H1 (cell line): ENCODE measurements around the gene RAB25. TPM values are rescaled to one million over a fixed set of nuclear protein-coding genes. Genes with fewer than 3 reads are reported as not detected.

Experiments
- CTCF ChIA-PET: fragments of 300-600 bp; sonication (Branson Sonifier 250); formaldehyde crosslinking; loops from one replicate; lab custom pipeline; 2021; ENCODE audit not compliant: partially characterized antibody; lab: Charles Lee
- POLR2A ChIA-PET: fragments of 300-600 bp; sonication (Branson Sonifier 250); formaldehyde crosslinking; loops from one replicate; lab custom pipeline; 2021; ENCODE audit warnings: inconsistent platforms; ENCODE audit not compliant: partially characterized antibody; lab: Charles Lee
- DNase-seq, 2 experiments: peaks; one replicate each; pipeline versions ENCODE4 v3.0.0 to v3.0.0-alpha.2; 2010 to 2022; ENCODE audit warnings: low spot score in 2 of 2, low read depth in 1 of 2, mixed read lengths in 1 of 2
- FAIRE-seq: peaks from 2 replicates; lab custom pipeline; 2011; peaks lifted over from hg19 to GRCh38; lab: Jason Lieb, UNC
- H2AFZ ChIP-seq: 2 replicates; pipeline ENCODE4 v1.8.1; 2012; ENCODE audit warnings: low read length, inconsistent platforms
- H2AK5ac ChIP-seq: 2 replicates; pipeline ENCODE4 v1.6.1; 2013; ENCODE audit warnings: low read depth, low read length
- H2BK120ac ChIP-seq: replicated peaks from 2 replicates; pipeline ENCODE3; 2013; ENCODE audit warnings: low read depth, low read length, inconsistent platforms
- H2BK12ac ChIP-seq: 2 replicates; pipeline ENCODE4 v1.6.1; 2013; ENCODE audit warnings: low read depth, low read length
- H2BK15ac ChIP-seq: 2 replicates; pipeline ENCODE4 v1.6.1; 2013; ENCODE audit warnings: low read length
- H2BK20ac ChIP-seq: 2 replicates; pipeline ENCODE4 v1.6.1; 2013; ENCODE audit warnings: low read length
- H2BK5ac ChIP-seq: 2 replicates; pipeline ENCODE4 v1.6.1; 2013; ENCODE audit warnings: low read depth, low read length
- H3K14ac ChIP-seq: 2 replicates; pipeline ENCODE4 v1.6.1; 2013; ENCODE audit warnings: inconsistent platforms; ENCODE audit not compliant: insufficient read length
- H3K18ac ChIP-seq: 2 replicates; pipeline ENCODE4 v1.6.1; 2013; ENCODE audit warnings: low read length; ENCODE audit errors: extremely low read depth
- H3K23ac ChIP-seq: 2 replicates; pipeline ENCODE4 v1.6.1; 2013; ENCODE audit warnings: inconsistent platforms; ENCODE audit not compliant: insufficient read length
- H3K23me2 ChIP-seq: 2 replicates; pipeline ENCODE4 v1.6.1; 2013; ENCODE audit warnings: low read depth, low read length
- H3K27ac ChIP-seq: 2 replicates; pipeline ENCODE4 v1.6.1; 2011; ENCODE audit warnings: low read depth, low read length, inconsistent platforms
- H3K27me3 ChIP-seq, 4 experiments: replicated peaks in 1 of 4; 1 replicate in 1 of 4; 2 replicates in 3 of 4; pipeline versions ENCODE4 v1.6.1 to v1.8.1; 2011 to 2013; ENCODE audit warnings: low read length in 3 of 4, mild to moderate bottlenecking in 3 of 4, inconsistent platforms in 2 of 4, mixed read lengths in 2 of 4, moderate library complexity in 1 of 4; ENCODE audit not compliant: control insufficient read depth in 3 of 4, insufficient read depth in 3 of 4; ENCODE audit errors: extremely low read depth in 1 of 4
- H3K36me3 ChIP-seq, 4 experiments: 2 replicates each; pipeline versions ENCODE4 v1.6.1 to v1.8.1; 2011 to 2013; ENCODE audit warnings: mild to moderate bottlenecking in 4 of 4, low read length in 3 of 4, moderate library complexity in 2 of 4, control low read depth in 1 of 4, inconsistent platforms in 1 of 4; ENCODE audit not compliant: insufficient read depth in 4 of 4, control insufficient read depth in 2 of 4
- H3K4ac ChIP-seq: replicated peaks from 2 replicates; pipeline ENCODE3; 2013; ENCODE audit warnings: low read length, low read depth, mixed read lengths, inconsistent platforms; ENCODE audit not compliant: insufficient read length
- H3K4me1 ChIP-seq, 4 experiments: replicated peaks in 1 of 4; 1 replicate in 1 of 4; 2 replicates in 3 of 4; pipeline versions ENCODE4 v1.6.1 to v1.8.1; 2011 to 2013; ENCODE audit warnings: low read length in 3 of 4, inconsistent platforms in 2 of 4, mixed read lengths in 1 of 4; ENCODE audit not compliant: insufficient read depth in 4 of 4, control insufficient read depth in 3 of 4
- H3K4me2 ChIP-seq, 2 experiments: 2 replicates each; pipeline versions ENCODE4 v1.6.1 to v1.8.1; 2011 to 2013; ENCODE audit warnings: low read depth in 2 of 2, low read length in 2 of 2, control low read depth in 1 of 2, inconsistent platforms in 1 of 2, mild to moderate bottlenecking in 1 of 2; ENCODE audit not compliant: insufficient read depth in 1 of 2
- H3K4me3 ChIP-seq, 4 experiments: fragments of 200-600, 300-600 bp in 1 of 4; sonication (generic), shearing (Covaris generic), sonication (Bioruptor Twin) in 1 of 4; 2 replicates each; pipeline versions ENCODE4 v1.5.1 to v1.8.1; 2011 to 2016; ENCODE audit warnings: low read length in 4 of 4, low read depth in 3 of 4, control low read depth in 2 of 4, inconsistent platforms in 2 of 4, mild to moderate bottlenecking in 2 of 4, mixed read lengths in 1 of 4, moderate library complexity in 1 of 4; ENCODE audit not compliant: insufficient read depth in 2 of 4; ENCODE audit errors: extremely low read depth in 1 of 4
- H3K56ac ChIP-seq: replicated peaks from 2 replicates; pipeline ENCODE3; 2013; ENCODE audit warnings: low read depth, mild to moderate bottlenecking, mixed read lengths, low read length, inconsistent platforms; ENCODE audit not compliant: insufficient read length
- H3K79me1 ChIP-seq: 2 replicates; pipeline ENCODE4 v1.6.1; 2013; ENCODE audit warnings: low read depth, low read length, control low read depth
- H3K79me2 ChIP-seq, 2 experiments: 2 replicates each; pipeline versions ENCODE4 v1.6.1 to v1.8.1; 2012 to 2013; ENCODE audit warnings: low read length in 2 of 2, mild to moderate bottlenecking in 2 of 2, inconsistent platforms in 1 of 2; ENCODE audit not compliant: insufficient read depth in 2 of 2, control insufficient read depth in 1 of 2
- H3K9ac ChIP-seq, 4 experiments: replicated peaks in 1 of 4; 1 replicate in 1 of 4; 2 replicates in 3 of 4; pipeline versions ENCODE4 v1.6.1 to v1.8.1; 2011 to 2013; ENCODE audit warnings: low read depth in 3 of 4, low read length in 3 of 4, control low read depth in 2 of 4, mild to moderate bottlenecking in 2 of 4, moderate library complexity in 2 of 4, inconsistent platforms in 1 of 4; ENCODE audit errors: extremely low read depth in 1 of 4
- H3K9me3 ChIP-seq, 2 experiments: 2 replicates each; pipeline versions ENCODE4 v1.6.1 to v1.8.1; 2012 to 2013; ENCODE audit warnings: mild to moderate bottlenecking in 2 of 2, moderate library complexity in 2 of 2, control low read depth in 1 of 2, inconsistent platforms in 1 of 2, low read depth in 1 of 2, low read length in 1 of 2, mixed read lengths in 1 of 2; ENCODE audit not compliant: insufficient read depth in 2 of 2
- H4K20me1 ChIP-seq, 2 experiments: replicated peaks in 1 of 2; 2 replicates each; pipeline versions ENCODE3 to v1.8.1; 2011 to 2013; ENCODE audit warnings: inconsistent platforms in 2 of 2, low read length in 2 of 2, mild to moderate bottlenecking in 1 of 2; ENCODE audit not compliant: insufficient read depth in 2 of 2, control insufficient read depth in 1 of 2
- H4K5ac ChIP-seq: 2 replicates; pipeline ENCODE4 v1.6.1; 2013; ENCODE audit warnings: low read length, low read depth, mixed read lengths, inconsistent platforms; ENCODE audit not compliant: insufficient read length
- H4K8ac ChIP-seq: 2 replicates; pipeline ENCODE4 v1.8.0; 2013; ENCODE audit warnings: mild to moderate bottlenecking, moderate library complexity, low read length, inconsistent platforms; ENCODE audit not compliant: insufficient read depth; ENCODE audit errors: extremely low read depth
- H4K91ac ChIP-seq: replicated peaks from 2 replicates; pipeline ENCODE3; 2013; ENCODE audit warnings: low read length, mixed read lengths, inconsistent platforms; ENCODE audit not compliant: insufficient read length
- CTCF ChIP-seq, 3 experiments: IDR thresholded peaks; 1 replicate in 2 of 3; 2 replicates in 1 of 3; pipeline versions ENCODE4 v1.5.1 to v1.6.1; 2011; ENCODE audit warnings: low read length in 3 of 3, mild to moderate bottlenecking in 3 of 3, inconsistent platforms in 2 of 3, low read depth in 1 of 3, moderate library complexity in 1 of 3; ENCODE audit not compliant: insufficient read depth in 1 of 3; ENCODE audit errors: control extremely low read depth in 1 of 3
- EGR1 ChIP-seq: IDR thresholded peaks from 2 replicates; pipeline ENCODE4 v1.6.1; 2011; ENCODE audit warnings: low read depth, low read length, borderline replicate concordance
- MAFK ChIP-seq: IDR thresholded peaks from 2 replicates; pipeline ENCODE4 v1.6.1; 2012; ENCODE audit warnings: low read depth, mild to moderate bottlenecking, improper control_type of control experiment, low read length
- MAX ChIP-seq: IDR thresholded peaks from 2 replicates; pipeline ENCODE4 v1.6.1; 2012; ENCODE audit warnings: inconsistent platforms
- RAD21 ChIP-seq, 2 experiments: IDR thresholded peaks in 1 of 2; conservative IDR thresholded peaks in 1 of 2; 2 replicates each; pipeline ENCODE4 v1.6.1; 2011; ENCODE audit warnings: low read depth in 2 of 2, low read length in 2 of 2, improper control_type of control experiment in 1 of 2, inconsistent platforms in 1 of 2, mild to moderate bottlenecking in 1 of 2, moderate library complexity in 1 of 2
- SAP30 ChIP-seq: fragments of 300-600 bp; sonication (generic); IDR thresholded peaks from 2 replicates; pipeline ENCODE4 v1.7.1; 2012; ENCODE audit warnings: low read length, moderate library complexity, mild to moderate bottlenecking, inconsistent platforms; ENCODE audit not compliant: insufficient read depth, insufficient replicate concordance
- SIX5 ChIP-seq: IDR thresholded peaks from 2 replicates; pipeline ENCODE4 v1.6.1; 2011; ENCODE audit warnings: mild to moderate bottlenecking, low read depth, low read length
- SP1 ChIP-seq: IDR thresholded peaks from 2 replicates; pipeline ENCODE4 v1.6.1; 2011; ENCODE audit warnings: low read depth, low read length
- TCF12 ChIP-seq: IDR thresholded peaks from 2 replicates; pipeline ENCODE4 v1.6.1; 2011; ENCODE audit warnings: low read depth, mild to moderate bottlenecking, low read length
- WGBS, 2 experiments: shearing (Covaris generic) in 1 of 2; methylation state at CpG; one replicate each; pipeline versions ENCODE4 v1.1.6 to v1.1.7; 2013 to 2015; ENCODE audit warnings: low lambda C conversion rate in 2 of 2, mixed read lengths in 2 of 2, inconsistent platforms in 1 of 2, low coverage in 1 of 2, missing lambda C conversion rate in 1 of 2; ENCODE audit not compliant: insufficient replicate concordance in 2 of 2, insufficient coverage in 1 of 2, insufficient read length in 1 of 2; ENCODE audit errors: extremely low coverage in 1 of 2, missing lambda C conversion rate in 1 of 2; 5-methylcytosine and 5-hydroxymethylcytosine counted together
- polyA plus RNA-seq, 7 experiments: library from polyadenylated mRNA; depleted of rRNA in 3 of 7; stranded (reverse) in 5 of 7; unstranded in 2 of 7; fragments of >200 nt in 5 of 7; fragments of 200-250 nt in 2 of 7; gene quantifications; 1 replicate in 5 of 7; 2 replicates in 1 of 7; 4 replicates in 1 of 7; pipeline versions ENCODE4 v1.2.1 to v1.2.3, GENCODE V29; 2011 to 2013; ENCODE audit warnings: missing spikeins in 2 of 7, mixed read lengths in 2 of 7
- total RNA-seq: library from RNA; stranded (reverse); fragmentation: NEBNext Ultra II Directional; extraction: Animal tissue kit (Norgen Biotek cat#: 25700); gene quantifications from 2 replicates; pipeline ENCODE4 v1.2.1, GENCODE V29; 2021

RAB25 gene
- total and polyA plus RNA-seq, 2 of the 8 experiments (the other 6 are each of a cell fraction or from before 2014, with no cell fraction given) = 34.8 to 98.2 TPM

- Histone ChIP-seq H3K56ac (no peak overlapping the region), H2BK12ac (no peak overlapping the region), H2AFZ (no peak overlapping the region), H3K27ac (no peak overlapping the region), H2BK120ac (no peak overlapping the region), H4K91ac (no peak overlapping the region), H3K36me3 (peaks cover 19 to 69% (median 50%) of the 10 kb centered on the region in 4 experiments), H3K4me3 (no peak overlapping the region), H3K9ac (no peak overlapping the region), H3K4me2 (no peak overlapping the region), H2BK20ac (no peak overlapping the region), H3K79me1 (0 out of 2 replicates have a peak, but pooled peaks cover under 1% of the 10 kb centered on the region), H4K20me1 (peaks cover 0 to under 1% of the 10 kb centered on the region in 2 experiments), H3K27me3 (no peaks in the 10 kb centered on the region), H3K4me1 (peaks cover 0 to 1% (median under 1%) of the 10 kb centered on the region in 4 experiments; a peak in 2 of 7 replicates), H4K8ac (no peak overlapping the region), H4K5ac (no peak overlapping the region), H3K9me3 (no peaks in the 10 kb centered on the region), H2BK5ac (no peak overlapping the region), H3K79me2 (peaks cover under 1 to 8% of the 10 kb centered on the region in 2 experiments; a peak in 3 of 4 replicates), H3K4ac (no peak overlapping the region), H2AK5ac (no peak overlapping the region), H2BK15ac (no peak overlapping the region), H3K14ac (no peak overlapping the region), H3K18ac (no peak overlapping the region), H3K23me2 (0 out of 2 replicates have a peak, but pooled peaks cover under 1% of the 10 kb centered on the region), H3K23ac (no peak overlapping the region)
- WGBS, 2 experiments = 98% methylated on average over 7 of the region's 7 CpGs; no CpG with 5 or more reads in 1 of the 2 experiments
- DNase-seq (no peak), FAIRE-seq (no peak)
- POLR2A ChIA-PET = interaction anchor here (0.7 to 2.2 kb wide), 9 partner anchors 8 to 38 kb away, joined by 3 to 6 read pairs (median 3); no protein-coding TSS in a partner anchor
- CTCF ChIA-PET = interaction anchor here (0.8 to 8.9 kb wide), 16 partner anchors 10 to 126 kb away, joined by 3 to 77 read pairs (median 5); partner anchors contain the start of genes KHDC4 and RAB25
- TF ChIP-seq SP1 (no peak), EGR1 (no peak), SAP30 (no peak), MAFK (no peak), SIX5 (no peak), TCF12 (no peak), MAX (no peak), CTCF (IDR thresholded peaks at IDR 0.05; ENCODE audit: control extremely low read depth in 1 of 3, insufficient read depth in 1 of 3, low read depth in 1 of 3, low read length in 3 of 3) (peak; percentile 18 to 45 (median 27)), RAD21 (IDR thresholded peaks at IDR 0.05 in 1 of 2, conservative IDR thresholded peaks at IDR 0.05 in 1 of 2; ENCODE audit: low read depth in 2 of 2, low read length in 2 of 2) (peak; percentile 20 to 43)
Observed at GRCh38 chr1:156014829-156015228, 46.1 kb upstream of the RAB25 start.
